ENCODE measurements around the gene PEBP1.

Gene PEBP1

DNA sequence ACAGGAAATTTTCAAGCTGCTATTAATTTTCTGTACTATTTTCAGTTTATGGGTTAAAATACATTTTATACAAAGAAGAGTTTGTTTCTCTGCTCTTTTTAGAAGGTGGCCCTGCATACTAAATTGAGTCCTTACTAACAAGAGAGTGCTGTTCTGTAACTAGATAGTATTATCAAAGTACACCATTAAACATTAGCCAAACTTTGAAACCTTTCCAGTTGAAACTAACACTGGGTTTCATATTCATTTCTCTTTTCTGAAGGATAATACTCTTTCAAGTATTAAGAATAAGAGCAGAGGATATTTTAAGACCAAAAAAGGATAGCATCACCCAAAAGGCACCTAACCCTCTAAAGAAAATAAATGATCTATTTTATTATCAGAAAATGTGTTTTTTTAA lies 47.2 kb downstream of the PEBP1 start:
- H3K79me2 ChIP-seq (ENCODE audit: insufficient read depth, low read length) = no peaks in the 10 kb centered on the region
- no peak overlapping the region for H2AFZ ChIP-seq (ENCODE audit: low read depth, low read length, severe bottlenecking)
- 0 out of 2 replicates have a peak, but pooled peaks cover 2% of the 10 kb centered on the region for H3K36me3 ChIP-seq (ENCODE audit: low read length)
- no peak overlapping the region; the same call in 1 of the 2 replicates for H3K27ac ChIP-seq (ENCODE audit: low read depth, low read length)
- no peak overlapping the region for H3K4me2 ChIP-seq (ENCODE audit: low read depth, low read length, poor library complexity, severe bottlenecking)
- no peaks in the 10 kb centered on the region for H4K20me1 ChIP-seq (ENCODE audit: low read depth, low read length)
- no peak overlapping the region for H3K9ac ChIP-seq (ENCODE audit: low read length)
- H3K9me3 ChIP-seq (ENCODE audit: insufficient read depth, low read length) = no peaks in the 10 kb centered on the region
- peaks cover 24% of the 10 kb centered on the region for H3F3A ChIP-seq (ENCODE audit: insufficient read depth)
- no peaks in the 10 kb centered on the region for H3K27me3 ChIP-seq (ENCODE audit: low read length)
- H3K9me2 ChIP-seq (replicated peaks; ENCODE audit: insufficient read depth, low read length) = no peaks in the 10 kb centered on the region
- H3K4me3 ChIP-seq (ENCODE audit: insufficient read depth, low read length, poor library complexity, severe bottlenecking) = no peak overlapping the region
- TF ChIP-seq EZH2phosphoT487 (conservative IDR thresholded peaks at IDR 0.05; ENCODE audit: low read length) = no peak
- TF ChIP-seq, protein P1, sequence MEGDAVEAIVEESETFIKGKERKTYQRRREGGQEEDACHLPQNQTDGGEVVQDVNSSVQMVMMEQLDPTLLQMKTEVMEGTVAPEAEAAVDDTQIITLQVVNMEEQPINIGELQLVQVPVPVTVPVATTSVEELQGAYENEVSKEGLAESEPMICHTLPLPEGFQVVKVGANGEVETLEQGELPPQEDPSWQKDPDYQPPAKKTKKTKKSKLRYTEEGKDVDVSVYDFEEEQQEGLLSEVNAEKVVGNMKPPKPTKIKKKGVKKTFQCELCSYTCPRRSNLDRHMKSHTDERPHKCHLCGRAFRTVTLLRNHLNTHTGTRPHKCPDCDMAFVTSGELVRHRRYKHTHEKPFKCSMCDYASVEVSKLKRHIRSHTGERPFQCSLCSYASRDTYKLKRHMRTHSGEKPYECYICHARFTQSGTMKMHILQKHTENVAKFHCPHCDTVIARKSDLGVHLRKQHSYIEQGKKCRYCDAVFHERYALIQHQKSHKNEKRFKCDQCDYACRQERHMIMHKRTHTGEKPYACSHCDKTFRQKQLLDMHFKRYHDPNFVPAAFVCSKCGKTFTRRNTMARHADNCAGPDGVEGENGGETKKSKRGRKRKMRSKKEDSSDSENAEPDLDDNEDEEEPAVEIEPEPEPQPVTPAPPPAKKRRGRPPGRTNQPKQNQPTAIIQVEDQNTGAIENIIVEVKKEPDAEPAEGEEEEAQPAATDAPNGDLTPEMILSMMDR (IDR thresholded peaks at IDR 0.05; ENCODE audit: insufficient read depth, low read length, poor library complexity, severe bottlenecking) = no peak

DNA sequence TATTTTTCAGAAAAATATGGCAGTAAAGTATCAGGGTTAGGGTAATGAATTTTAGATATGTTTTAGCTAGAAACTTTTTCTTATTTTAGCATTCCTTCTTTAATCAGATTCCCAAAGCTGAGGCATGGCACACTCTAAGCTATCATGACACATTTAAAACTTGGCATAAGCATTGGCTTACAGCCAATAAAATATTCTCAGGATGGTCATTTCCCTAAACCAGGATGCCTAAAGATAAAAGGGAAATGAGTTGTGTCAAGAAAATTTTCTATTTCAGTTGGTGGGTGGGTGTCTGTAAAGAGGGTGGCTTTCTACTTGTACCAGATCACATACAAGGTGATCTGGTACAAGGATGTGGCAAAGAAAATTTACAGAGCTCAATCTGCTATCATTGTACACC lies 47.8 kb downstream of the PEBP1 start:
- no peaks in the 10 kb centered on the region for H3K27me3 ChIP-seq (ENCODE audit: low read length)
- H4K20me1 ChIP-seq (ENCODE audit: low read depth, low read length) = no peaks in the 10 kb centered on the region
- 0 out of 2 replicates have a peak, but pooled peaks cover 2% of the 10 kb centered on the region for H3K36me3 ChIP-seq (ENCODE audit: low read length)
- no peak overlapping the region for H2AFZ ChIP-seq (ENCODE audit: low read depth, low read length, severe bottlenecking)
- H3F3A ChIP-seq (ENCODE audit: insufficient read depth) = peaks cover 24% of the 10 kb centered on the region
- no peaks in the 10 kb centered on the region for H3K79me2 ChIP-seq (ENCODE audit: insufficient read depth, low read length)
- no peak overlapping the region for H3K27ac ChIP-seq (ENCODE audit: low read depth, low read length)
- no peak overlapping the region for H3K4me3 ChIP-seq (ENCODE audit: insufficient read depth, low read length, poor library complexity, severe bottlenecking)
- no peaks in the 10 kb centered on the region for H3K9me2 ChIP-seq (replicated peaks; ENCODE audit: insufficient read depth, low read length)
- H3K9ac ChIP-seq (ENCODE audit: low read length) = no peak overlapping the region
- no peaks in the 10 kb centered on the region for H3K9me3 ChIP-seq (ENCODE audit: insufficient read depth, low read length)
- TF ChIP-seq EZH2phosphoT487 (conservative IDR thresholded peaks at IDR 0.05; ENCODE audit: low read length) = no peak
- TF ChIP-seq, protein P1 (IDR thresholded peaks at IDR 0.05; ENCODE audit: insufficient read depth, low read length, poor library complexity, severe bottlenecking) = no peak
- H3K4me2 ChIP-seq (ENCODE audit: low read depth, low read length, poor library complexity, severe bottlenecking) = no peak overlapping the region

DNA sequence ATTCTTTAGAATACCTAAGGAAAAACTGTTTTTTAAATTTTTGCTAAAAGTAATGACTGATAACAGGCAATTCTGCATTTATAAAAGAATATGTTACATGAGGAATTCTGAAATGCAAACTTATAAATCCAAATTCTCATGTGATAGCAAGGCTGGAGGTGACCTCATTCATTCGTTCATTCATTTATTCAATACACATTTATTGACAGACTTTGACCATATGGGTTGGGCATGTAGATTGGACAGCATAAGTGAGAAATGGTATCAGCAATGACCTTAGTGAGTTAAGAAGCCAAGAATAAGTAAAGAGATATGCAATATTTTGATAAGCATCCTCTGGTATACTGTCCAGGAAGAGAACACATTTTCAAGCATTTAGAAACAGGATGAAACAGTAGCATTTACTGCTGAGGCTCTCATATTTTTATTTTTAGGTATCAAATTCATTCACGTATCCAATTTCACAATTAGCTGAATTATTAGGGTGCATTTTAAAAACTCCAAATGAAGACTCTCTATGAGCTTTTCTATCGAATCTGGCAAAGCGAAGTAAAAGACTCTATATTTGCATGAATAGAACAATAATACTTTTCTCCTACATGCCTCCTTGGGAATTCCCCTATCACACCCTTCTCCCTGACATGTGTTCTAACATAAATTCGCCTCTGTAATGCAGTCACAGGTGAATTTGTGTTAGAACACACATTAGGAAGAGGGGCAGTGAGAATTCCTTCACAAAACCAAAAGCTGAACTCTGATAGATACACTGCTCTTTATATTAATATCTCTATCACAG lies 49.9 kb downstream of the PEBP1 start:
- no peak overlapping the region for H3K4me3 ChIP-seq (ENCODE audit: insufficient read depth, low read length, poor library complexity, severe bottlenecking)
- H3F3A ChIP-seq (ENCODE audit: insufficient read depth) = peaks cover 24% of the 10 kb centered on the region
- no peaks in the 10 kb centered on the region for H3K27me3 ChIP-seq (ENCODE audit: low read length)
- no peaks in the 10 kb centered on the region for H3K9me2 ChIP-seq (replicated peaks; ENCODE audit: insufficient read depth, low read length)
- no peaks in the 10 kb centered on the region for H3K79me2 ChIP-seq (ENCODE audit: insufficient read depth, low read length)
- peaks cover 3% of the 10 kb centered on the region; the same call in 1 of the 2 replicates for H3K36me3 ChIP-seq (ENCODE audit: low read length)
- H2AFZ ChIP-seq (ENCODE audit: low read depth, low read length, severe bottlenecking) = no peak overlapping the region
- H4K20me1 ChIP-seq (ENCODE audit: low read depth, low read length) = no peaks in the 10 kb centered on the region
- no peak overlapping the region for H3K9ac ChIP-seq (ENCODE audit: low read length)
- H3K27ac ChIP-seq (ENCODE audit: low read depth, low read length) = no peak overlapping the region
- H3K9me3 ChIP-seq (ENCODE audit: insufficient read depth, low read length) = no peaks in the 10 kb centered on the region
- no peak overlapping the region for H3K4me2 ChIP-seq (ENCODE audit: low read depth, low read length, poor library complexity, severe bottlenecking)
- TF ChIP-seq EZH2phosphoT487 (conservative IDR thresholded peaks at IDR 0.05; ENCODE audit: low read length) = no peak
- TF ChIP-seq, protein P1 (IDR thresholded peaks at IDR 0.05; ENCODE audit: insufficient read depth, low read length, poor library complexity, severe bottlenecking) = no peak

All from SU-DHL-6 (cell line).